NCI-H526 (cell line): ENCODE measurements around the gene ANO7.
"Not testable (repeated sequence)": the region's sequence is repeated elsewhere in the genome, so short reads cannot be mapped to it uniquely, and the experiment has no call there.

Source experiments
- DNase-seq, 2 experiments: peaks; one replicate each; lab custom pipeline; 2025; lab: John Stamatoyannopoulos, UW

ANO7 gene

GRCh38 chr2:241190291-241190981 is 2.0 kb downstream of the ANO7 start:
- DNase-seq, result no peak

GRCh38 chr2:241191081-241191480 is 2.6 kb downstream of the ANO7 start:
- DNase-seq, result no peak

DNA sequence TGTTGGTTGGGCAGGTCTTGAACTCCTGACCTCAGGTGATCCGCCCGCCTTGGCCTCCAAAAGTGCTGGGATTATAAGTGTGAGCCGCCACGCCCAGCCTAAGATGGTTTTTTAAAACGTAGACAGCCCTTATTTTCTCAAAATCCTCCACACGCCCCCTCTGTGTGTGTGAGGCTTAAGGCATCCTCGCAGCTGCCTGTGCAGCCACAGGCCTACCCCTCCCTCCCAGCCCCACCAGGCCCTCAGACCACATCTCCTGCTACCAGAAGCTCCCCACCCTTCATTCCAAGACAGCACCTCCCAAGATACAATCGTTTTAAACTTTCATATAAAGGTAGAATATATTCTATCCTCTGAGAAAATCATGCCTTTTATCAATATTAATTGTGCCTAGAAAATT is 4.8 kb downstream of the ANO7 start:
- no peak for DNase-seq

- no peak for DNase-seq
Observed at GRCh38 chr2:241194811-241195210, 6.3 kb downstream of the ANO7 start.

GRCh38 chr2:241195506-241196130 is 7.1 kb downstream of the ANO7 start:
- no peak for DNase-seq

- DNase-seq, result not testable (repeated sequence)
Observed at GRCh38 chr2:241197246-241197645, 8.8 kb downstream of the ANO7 start.

GRCh38 chr2:241197947-241198346 is 9.5 kb downstream of the ANO7 start:
- DNase-seq, result no peak

DNA sequence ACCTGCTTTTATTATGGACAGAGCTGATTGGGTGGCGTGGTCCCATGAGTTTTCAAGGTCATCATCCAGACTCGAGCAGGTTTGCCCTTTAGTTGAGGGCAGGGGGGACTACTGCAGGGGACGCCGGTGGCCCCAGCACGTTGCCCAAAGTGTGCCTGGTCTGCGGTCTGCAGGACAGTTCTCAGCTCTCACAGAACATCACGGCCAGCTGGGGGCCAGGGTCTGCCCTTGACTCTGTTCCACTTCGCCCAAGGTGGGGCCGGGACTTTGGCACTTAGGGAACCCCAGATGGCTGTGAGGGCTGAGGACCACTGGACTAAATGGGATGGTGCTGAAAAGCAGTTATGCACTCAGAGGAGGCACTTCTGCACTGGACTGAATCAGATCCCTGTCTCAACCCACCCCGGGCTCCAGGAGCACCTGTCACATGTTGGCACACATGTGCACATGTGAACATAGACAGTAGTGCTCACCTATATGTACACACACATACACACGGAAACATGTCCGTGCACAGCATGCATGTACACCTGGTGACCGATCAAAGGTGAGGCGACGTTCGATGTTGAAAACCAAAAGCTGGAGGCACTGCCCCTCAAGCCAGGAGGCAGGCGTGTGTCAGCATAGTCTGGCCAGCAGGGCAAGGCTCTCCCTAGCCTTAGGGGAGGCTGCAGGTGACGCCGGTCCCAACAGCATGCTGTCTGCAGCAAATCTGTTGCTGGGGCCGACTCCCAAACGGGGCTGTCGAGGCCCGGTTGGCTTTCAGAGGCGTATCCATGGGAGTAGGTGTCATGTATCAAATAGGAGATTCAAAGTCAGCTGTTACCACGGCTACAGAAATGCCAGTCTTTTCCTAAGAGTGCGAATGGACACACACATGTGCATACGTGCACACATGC is 10.2 kb downstream of the ANO7 start:
- no peak for DNase-seq

GRCh38 chr2:241199286-241199685 is 10.8 kb downstream of the ANO7 start:
- DNase-seq, result no peak

GRCh38 chr2:241199897-241200821 is 11.7 kb downstream of the ANO7 start:
- DNase-seq, result no peak

DNA sequence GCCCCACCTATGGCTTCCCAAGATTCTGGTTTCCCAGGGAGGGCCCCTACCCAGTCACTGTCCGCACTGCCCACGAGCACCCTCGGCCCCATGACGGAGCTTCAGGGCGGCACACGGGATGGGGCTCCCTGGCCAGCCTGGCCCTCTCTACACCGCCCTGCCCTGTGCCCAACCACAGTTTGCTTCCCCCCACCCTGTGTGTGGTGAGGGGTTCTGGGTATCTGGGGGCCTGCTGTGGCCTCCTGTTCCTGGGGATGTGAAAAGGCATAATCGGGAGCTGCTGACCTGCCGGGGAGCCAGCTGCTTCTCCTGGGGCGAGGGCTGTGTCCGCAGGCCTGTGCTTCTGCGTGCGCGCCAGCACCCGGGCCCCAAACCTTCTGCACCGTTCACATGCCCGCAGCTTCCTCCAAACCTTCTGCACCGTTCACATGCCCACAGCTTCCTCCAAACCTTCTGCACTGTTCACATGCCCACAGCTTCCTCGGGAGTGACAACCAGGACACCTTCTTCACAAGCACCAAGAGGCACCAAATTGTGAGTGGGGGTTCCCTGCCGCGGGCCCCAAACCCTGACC is 12.4 kb downstream of the ANO7 start:
- no peak for DNase-seq

DNA sequence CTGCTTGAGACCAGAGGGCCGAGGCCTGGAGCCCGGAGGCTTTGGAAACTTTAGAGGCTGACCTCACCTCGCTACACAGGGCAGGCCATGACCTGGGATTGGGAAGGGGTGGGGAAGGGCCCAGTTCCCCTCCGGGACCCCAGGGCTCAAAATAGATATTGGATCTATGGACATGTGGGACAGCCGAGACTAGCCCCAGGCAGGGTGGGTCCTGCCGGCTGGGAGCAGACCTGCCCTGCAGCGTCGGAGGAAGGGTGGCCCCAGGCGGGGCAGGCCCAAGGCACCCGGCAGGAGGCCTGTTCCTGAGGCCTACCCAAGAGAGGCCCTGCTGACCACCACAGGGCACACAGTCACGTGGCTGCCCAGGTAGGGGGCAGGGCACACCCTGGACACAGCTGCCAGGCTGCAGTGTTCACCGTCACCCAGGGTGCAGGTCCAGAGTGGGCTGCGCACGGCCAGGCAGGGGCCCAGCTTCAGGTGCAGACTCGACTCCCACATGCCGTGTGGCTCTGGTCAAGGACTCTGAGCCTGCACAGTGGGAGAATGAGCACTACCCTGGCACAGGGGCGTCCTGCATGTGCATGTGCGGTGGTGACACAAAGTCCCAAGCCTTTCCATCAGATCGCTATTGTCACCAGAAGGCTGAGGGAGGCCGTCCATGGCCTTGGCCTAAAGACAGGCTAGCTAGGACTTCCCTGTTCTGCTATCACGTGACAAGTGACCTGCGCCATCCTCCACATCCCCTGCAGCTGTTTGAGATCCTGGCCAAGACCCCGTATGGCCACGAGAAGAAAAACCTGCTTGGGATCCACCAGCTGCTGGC is 13.2 kb downstream of the ANO7 start:
- no peak for DNase-seq

GRCh38 chr2:241202268-241202585 is 13.8 kb downstream of the ANO7 start:
- no peak for DNase-seq

DNA sequence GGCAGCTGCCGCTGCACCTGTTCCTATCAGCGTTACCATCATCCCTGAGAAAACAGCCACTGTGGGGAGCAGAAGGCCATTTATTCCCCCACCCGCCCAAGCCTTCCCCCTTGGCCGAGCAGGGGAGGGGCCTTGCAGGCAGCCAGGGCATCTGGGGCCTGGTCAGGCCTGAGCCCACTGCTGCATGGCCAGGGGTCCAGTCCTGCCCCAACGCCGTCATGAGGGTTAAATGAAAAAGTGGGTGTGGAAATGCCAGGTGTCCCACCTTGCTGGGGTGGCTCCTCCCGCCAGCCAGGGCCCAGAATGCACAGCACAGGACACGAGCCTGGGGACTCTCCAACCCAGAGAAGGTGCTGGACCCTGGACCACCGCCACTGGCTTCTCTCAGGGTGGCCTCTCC is 14.2 kb downstream of the ANO7 start:
- no peak for DNase-seq

- DNase-seq, result no peak
Observed at GRCh38 chr2:241203218-241204009, 14.9 kb downstream of the ANO7 start.

GRCh38 chr2:241204010-241204384 is 15.5 kb downstream of the ANO7 start:
- DNase-seq, result no peak

DNA sequence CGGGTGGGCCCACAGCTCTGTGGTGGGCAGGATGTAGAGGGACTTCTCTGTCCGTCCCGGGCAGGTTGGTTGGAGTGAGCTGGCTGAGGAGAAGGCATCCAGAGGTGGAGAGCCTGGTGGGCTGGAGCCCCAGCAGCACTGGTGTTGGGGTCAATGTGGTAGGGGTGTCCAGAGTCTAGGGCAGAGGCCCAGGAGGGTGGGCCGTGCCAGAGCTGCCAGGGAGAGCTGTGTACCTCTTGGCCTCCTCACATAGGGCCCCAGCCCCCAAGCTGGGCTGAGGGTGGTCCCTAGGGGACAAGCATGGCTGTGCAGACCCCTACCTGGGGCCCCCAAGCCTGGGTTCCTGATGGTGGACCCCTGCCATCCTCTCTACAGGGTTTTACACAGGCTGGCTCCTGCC is 16.0 kb downstream of the ANO7 start:
- no peak for DNase-seq

- DNase-seq, result no peak
Observed at GRCh38 chr2:241205086-241205485, 16.6 kb downstream of the ANO7 start.

DNA sequence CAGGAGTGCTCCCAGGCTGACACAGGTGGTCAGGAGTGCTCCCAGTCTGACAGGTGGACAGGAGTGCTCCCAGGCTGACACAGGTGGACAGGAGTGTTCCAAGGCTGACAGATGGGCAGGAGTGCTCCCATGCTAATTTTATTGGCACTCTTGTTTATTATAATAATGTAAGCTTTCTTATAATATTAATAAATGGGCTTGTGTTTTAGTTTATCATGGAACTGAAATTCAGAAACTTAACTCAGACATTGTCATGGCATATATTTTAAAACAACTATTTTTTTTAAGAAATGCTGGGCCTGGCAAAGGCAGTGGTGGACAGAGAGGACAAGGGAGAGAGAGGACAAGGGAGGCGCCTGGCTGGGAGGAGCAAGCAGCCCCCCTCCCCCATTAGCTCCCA is 18.7 kb downstream of the ANO7 start:
- DNase-seq, result no peak

- no peak for DNase-seq
Observed at GRCh38 chr2:241207641-241208040, 19.2 kb downstream of the ANO7 start.
